Smooth muscle cell (in vitro differentiated cells): ENCODE results near the gene TMEM250. TPM values are rescaled to one million over a fixed set of nuclear protein-coding genes. Genes with fewer than 3 reads are reported as not detected.

ENCODE experiments used
- DNase-seq: peaks from one replicate; lab custom pipeline; 2025; ENCODE audit not compliant: unreplicated experiment; lab: John Stamatoyannopoulos, UW
- H2AFZ ChIP-seq: fragments of 200-600 bp; sonication (generic); 2 replicates; pipeline ENCODE4 v1.6.0; 2016; ENCODE audit warnings: antibody characterized with exemption, low read depth, mild to moderate bottlenecking
- H3F3A ChIP-seq: fragments of 200-600 bp; sonication (generic); 2 replicates; pipeline ENCODE4 v1.6.0; 2017; ENCODE audit warnings: antibody characterized with exemption, low read depth
- H3K27ac ChIP-seq: fragments of 200-600 bp; sonication (generic); 2 replicates; pipeline ENCODE4 v1.5.1; 2016; ENCODE audit warnings: low read depth, mild to moderate bottlenecking
- H3K27me3 ChIP-seq: fragments of 200-600 bp; sonication (generic); 2 replicates; pipeline ENCODE4 v1.6.1; 2016; ENCODE audit warnings: low read depth, mild to moderate bottlenecking
- H3K36me3 ChIP-seq: fragments of 200-600 bp; sonication (generic); 2 replicates; pipeline ENCODE4 v1.5.1; 2016; ENCODE audit warnings: low read depth
- H3K4me1 ChIP-seq: fragments of 200-600 bp; sonication (generic); 2 replicates; pipeline ENCODE4 v1.5.1; 2016; ENCODE audit warnings: low read depth
- H3K4me2 ChIP-seq: fragments of 200-600 bp; sonication (generic); 2 replicates; pipeline ENCODE4 v1.6.0; 2016; ENCODE audit warnings: mild to moderate bottlenecking
- H3K4me3 ChIP-seq: fragments of 200-600 bp; sonication (generic); 2 replicates; pipeline ENCODE4 v1.5.1; 2016; ENCODE audit warnings: mild to moderate bottlenecking
- H3K79me2 ChIP-seq: fragments of 200-600 bp; sonication (generic); 2 replicates; pipeline ENCODE4 v1.6.0; 2016; ENCODE audit warnings: low read depth, mild to moderate bottlenecking
- H3K9ac ChIP-seq: fragments of 200-600 bp; sonication (generic); 2 replicates; pipeline ENCODE4 v1.6.0; 2016; ENCODE audit warnings: low read depth
- H3K9me3 ChIP-seq: fragments of 200-600 bp; sonication (generic); replicated peaks from 2 replicates; pipeline ENCODE4 v1.5.1; 2016; ENCODE audit warnings: low read depth
- H4K20me1 ChIP-seq: fragments of 200-600 bp; sonication (generic); 2 replicates; pipeline ENCODE4 v1.6.0; 2016; ENCODE audit warnings: low read depth
- WGBS: methylation state at CpG from one replicate; pipeline ENCODE4 v1.1.7; 2016; ENCODE audit warnings: low lambda C conversion rate; 5-methylcytosine and 5-hydroxymethylcytosine counted together
- polyA plus RNA-seq: library from polyadenylated mRNA; unstranded; fragments of >200 nt; fragmentation: Nextera tagmentation; extraction: Ambion mirVana; gene quantifications from 2 replicates; pipeline ENCODE4 v1.2.1, GENCODE V29; 2016
- total RNA-seq: library from RNA; depleted of rRNA; stranded (reverse); fragments of >200 nt; gene quantifications from 2 replicates; pipeline ENCODE4 v1.2.3, GENCODE V29; 2014
- TF ChIP-seq, protein P1 (sequence below): fragments of 200-600 bp; sonication (generic); IDR thresholded peaks from 2 replicates; pipeline ENCODE4 v1.5.1; 2017; ENCODE audit warnings: borderline replicate concordance, mild to moderate bottlenecking, antibody characterized with exemption; ENCODE audit not compliant: insufficient read depth, poor library complexity, severe bottlenecking

Gene TMEM250
- total and polyA plus RNA-seq, 2 experiments from 2014 or later, result 26.7 to 38.2 TPM

GRCh38 chr9:136160381-136160841 is 41.7 kb upstream of the TMEM250 start:
- no peak for DNase-seq
- H3K36me3 ChIP-seq, result no peaks in the 10 kb centered on the region
- H4K20me1 ChIP-seq, result no peaks in the 10 kb centered on the region
- H3K27me3 ChIP-seq, result no peaks in the 10 kb centered on the region
- no peak overlapping the region for H3K9ac ChIP-seq
- H3K9me3 ChIP-seq, result no peaks in the 10 kb centered on the region
- H3K4me3 ChIP-seq, result no peak overlapping the region
- no peaks in the 10 kb centered on the region for H3K79me2 ChIP-seq
- H3F3A ChIP-seq, result no peaks in the 10 kb centered on the region
- peaks cover 6% of the 10 kb centered on the region for H3K4me1 ChIP-seq
- H3K27ac ChIP-seq, result no peak overlapping the region
- TF ChIP-seq, protein P1, sequence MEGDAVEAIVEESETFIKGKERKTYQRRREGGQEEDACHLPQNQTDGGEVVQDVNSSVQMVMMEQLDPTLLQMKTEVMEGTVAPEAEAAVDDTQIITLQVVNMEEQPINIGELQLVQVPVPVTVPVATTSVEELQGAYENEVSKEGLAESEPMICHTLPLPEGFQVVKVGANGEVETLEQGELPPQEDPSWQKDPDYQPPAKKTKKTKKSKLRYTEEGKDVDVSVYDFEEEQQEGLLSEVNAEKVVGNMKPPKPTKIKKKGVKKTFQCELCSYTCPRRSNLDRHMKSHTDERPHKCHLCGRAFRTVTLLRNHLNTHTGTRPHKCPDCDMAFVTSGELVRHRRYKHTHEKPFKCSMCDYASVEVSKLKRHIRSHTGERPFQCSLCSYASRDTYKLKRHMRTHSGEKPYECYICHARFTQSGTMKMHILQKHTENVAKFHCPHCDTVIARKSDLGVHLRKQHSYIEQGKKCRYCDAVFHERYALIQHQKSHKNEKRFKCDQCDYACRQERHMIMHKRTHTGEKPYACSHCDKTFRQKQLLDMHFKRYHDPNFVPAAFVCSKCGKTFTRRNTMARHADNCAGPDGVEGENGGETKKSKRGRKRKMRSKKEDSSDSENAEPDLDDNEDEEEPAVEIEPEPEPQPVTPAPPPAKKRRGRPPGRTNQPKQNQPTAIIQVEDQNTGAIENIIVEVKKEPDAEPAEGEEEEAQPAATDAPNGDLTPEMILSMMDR, result no peak
- WGBS, result 88% methylated on average over 11 of the region's 12 CpGs
- no peak overlapping the region for H3K4me2 ChIP-seq
- no peak overlapping the region for H2AFZ ChIP-seq

GRCh38 chr9:136159851-136160250 is 41.2 kb upstream of the TMEM250 start:
- Histone ChIP-seq H3K9me3 (no peaks in the 10 kb centered on the region), H3K27ac (no peak overlapping the region), H3K4me1 (peaks cover 6% of the 10 kb centered on the region), H3F3A (no peaks in the 10 kb centered on the region), H3K9ac (no peak overlapping the region), H3K4me2 (no peak overlapping the region), H2AFZ (no peak overlapping the region), H4K20me1 (no peaks in the 10 kb centered on the region), H3K36me3 (no peaks in the 10 kb centered on the region), H3K4me3 (no peak overlapping the region), H3K79me2 (no peaks in the 10 kb centered on the region), H3K27me3 (no peaks in the 10 kb centered on the region)
- 91% methylated on average over 16 of the region's 16 CpGs for WGBS
- DNase-seq, result no peak
- TF ChIP-seq, protein P1, result no peak

GRCh38 chr9:136157477-136158265 is 39.0 kb upstream of the TMEM250 start:
- H3K79me2 ChIP-seq, result no peaks in the 10 kb centered on the region
- H3K4me3 ChIP-seq, result no peak overlapping the region
- no peaks in the 10 kb centered on the region for H3K9me3 ChIP-seq
- DNase-seq, result no peak
- TF ChIP-seq, protein P1, result no peak
- H4K20me1 ChIP-seq, result no peaks in the 10 kb centered on the region
- peaks cover 6% of the 10 kb centered on the region for H3K4me1 ChIP-seq
- H3K27me3 ChIP-seq, result no peaks in the 10 kb centered on the region
- H3K36me3 ChIP-seq, result no peaks in the 10 kb centered on the region
- no peak overlapping the region for H3K9ac ChIP-seq
- no peaks in the 10 kb centered on the region for H3F3A ChIP-seq
- 84% methylated on average over 20 of the region's 20 CpGs for WGBS
- H3K27ac ChIP-seq, result no peak overlapping the region
- H3K4me2 ChIP-seq, result no peak overlapping the region
- no peak overlapping the region for H2AFZ ChIP-seq
